K562 (cell line): ENCODE measurements around the gene NCOA1. TPM values are rescaled to one million over a fixed set of nuclear protein-coding genes. Genes with fewer than 3 reads are reported as not detected.

Source experiments
- ATAC-seq: fragments of 200-7000 bp; cut with Tn5 transposase; 3 replicates; pipeline ENCODE4 v1.9.1; 2020; ENCODE audit warnings: moderate library complexity
- BruUV-seq: library from RNA; stranded (reverse); fragments of 400-500 nt; replicated peaks from 2 replicates; lab custom pipeline; 2021; lab: Mats Ljungman, UMichigan
- CTCF ChIA-PET: fragments of 300-600 bp; formaldehyde crosslinking; extraction: SDS; loops from one replicate; lab custom pipeline; 2021; ENCODE audit warnings: low intra/inter-chr PET ratio; lab: Yijun Ruan, JAX
- POLR2A ChIA-PET: fragments of 300-600, 350-650 bp; sonication (Branson Sonifier 250); formaldehyde crosslinking; extraction: SDS; loops from one replicate; lab custom pipeline; 2021; ENCODE audit warnings: antibody characterized with exemption, inconsistent platforms; lab: Yijun Ruan, JAX
- DNase-seq, 4 experiments: peaks; one replicate each; pipeline versions ENCODE4 v3.0.0 to v3.0.0-alpha.2; 2011 to 2018; ENCODE audit warnings: low spot score in 3 of 4, mixed read lengths in 3 of 4; ENCODE audit errors: extremely low read depth in 1 of 4
- FAIRE-seq: peaks from 2 replicates; lab custom pipeline; 2011; peaks lifted over from hg19 to GRCh38; lab: Jason Lieb, UNC
- H2AFZ ChIP-seq: 2 replicates; pipeline ENCODE4 v1.6.0; 2011; ENCODE audit warnings: low read depth, low read length, control low read depth, inconsistent platforms
- H3K27ac ChIP-seq: fragments of 200-600 bp; 3 replicates; pipeline ENCODE4 v1.8.0; 2011; ENCODE audit warnings: low read depth, mild to moderate bottlenecking, control low read depth, inconsistent platforms, low read length, moderate library complexity, mixed read lengths; ENCODE audit errors: extremely low read depth
- H3K27me3 ChIP-seq, 2 experiments: fragments of 300-600 bp in 1 of 2; 2 replicates in 1 of 2; 3 replicates in 1 of 2; pipeline versions ENCODE4 v1.6.0 to v1.8.0; 2011; ENCODE audit warnings: inconsistent platforms in 2 of 2, low read length in 2 of 2, mild to moderate bottlenecking in 1 of 2, mixed read lengths in 1 of 2, moderate library complexity in 1 of 2; ENCODE audit not compliant: control insufficient read depth in 2 of 2, insufficient read depth in 2 of 2
- H3K36me3 ChIP-seq: fragments of 300-600 bp; 3 replicates; pipeline ENCODE4 v1.8.0; 2011; ENCODE audit warnings: mild to moderate bottlenecking, low read length, inconsistent platforms; ENCODE audit not compliant: control insufficient read depth, insufficient read depth
- H3K4me1 ChIP-seq, 2 experiments: fragments of 200-600 bp in 1 of 2; replicated peaks in 1 of 2; 2 replicates in 1 of 2; 3 replicates in 1 of 2; pipeline versions ENCODE4 v1.5.1 to v1.8.0; 2011; ENCODE audit warnings: inconsistent platforms in 2 of 2, low read length in 2 of 2, mild to moderate bottlenecking in 1 of 2, mixed read lengths in 1 of 2, moderate library complexity in 1 of 2; ENCODE audit not compliant: control insufficient read depth in 2 of 2, insufficient read depth in 2 of 2
- H3K4me2 ChIP-seq: 2 replicates; pipeline ENCODE4 v1.6.1; 2011; ENCODE audit warnings: low read length, control low read depth, inconsistent platforms, mixed read lengths; ENCODE audit not compliant: insufficient read depth
- H3K4me3 ChIP-seq: fragments of 200-600 bp; sonication (generic), shearing (Covaris generic); 2 replicates; pipeline ENCODE4 v1.5.1; 2016; ENCODE audit warnings: control low read depth, inconsistent platforms
- H3K79me2 ChIP-seq: fragments of 200-600 bp; 3 replicates; pipeline ENCODE4 v1.8.0; 2011; ENCODE audit warnings: low read length, inconsistent platforms; ENCODE audit not compliant: control insufficient read depth, insufficient read depth
- H3K9ac ChIP-seq, 2 experiments: 2 replicates each; pipeline versions ENCODE4 v1.6.0 to v1.6.1; 2011; ENCODE audit warnings: low read depth in 2 of 2, low read length in 2 of 2, control low read depth in 1 of 2, inconsistent platforms in 1 of 2, mild to moderate bottlenecking in 1 of 2, mixed read lengths in 1 of 2; ENCODE audit not compliant: insufficient read depth in 1 of 2
- H3K9me1 ChIP-seq: one replicate; pipeline ENCODE4 v1.6.0; 2011; ENCODE audit warnings: inconsistent platforms, mild to moderate bottlenecking, low read length, moderate library complexity; ENCODE audit not compliant: control insufficient read depth, insufficient read depth
- H3K9me3 ChIP-seq: replicated peaks from 2 replicates; pipeline ENCODE4 v1.5.1; 2011; ENCODE audit warnings: low read depth, low read length, inconsistent platforms; ENCODE audit not compliant: control insufficient read depth, insufficient read depth
- H4K20me1 ChIP-seq: replicated peaks from 2 replicates; pipeline ENCODE4 v1.6.1; 2011; ENCODE audit warnings: low read length, inconsistent platforms, mixed read lengths; ENCODE audit not compliant: control insufficient read depth, insufficient read depth
- CBFA2T2 ChIP-seq: fragments of 450-650 bp; conservative IDR thresholded peaks from 2 replicates; pipeline ENCODE4 v1.6.1; 2017; ENCODE audit warnings: mild to moderate bottlenecking
- DACH1 ChIP-seq: fragments of 450-650 bp; IDR thresholded peaks from 2 replicates; pipeline ENCODE4 v1.6.1; 2018; ENCODE audit not compliant: partially characterized antibody
- E2F8 ChIP-seq: fragments of 450-650 bp; IDR thresholded peaks from 2 replicates; pipeline ENCODE4 v1.7.1; 2018; ENCODE audit warnings: mild to moderate bottlenecking, low read depth; ENCODE audit not compliant: partially characterized antibody
- HCFC1 ChIP-seq: IDR thresholded peaks from 2 replicates; pipeline ENCODE4 v1.6.1; 2012; ENCODE audit warnings: low read depth, low read length, improper control_type of control experiment
- HDAC8 ChIP-seq: fragments of 450-650 bp; IDR thresholded peaks from 2 replicates; pipeline ENCODE4 v1.6.1; 2016; ENCODE audit warnings: mild to moderate bottlenecking, missing genetic modification characterization, moderate library complexity, missing compliant biosample characterization
- HMGN3 ChIP-seq: IDR thresholded peaks from 2 replicates; pipeline ENCODE4 v1.6.1; 2011; ENCODE audit warnings: borderline replicate concordance, low read depth, mild to moderate bottlenecking, mixed read lengths, low read length; ENCODE audit not compliant: insufficient read length; ENCODE audit errors: extremely low read depth
- KDM5B ChIP-seq: fragments of 200-600 bp; sonication (generic); IDR thresholded peaks from 2 replicates; pipeline ENCODE4 v1.6.1; 2012; ENCODE audit warnings: low read depth, mild to moderate bottlenecking, moderate library complexity, low read length, control low read depth, inconsistent platforms; ENCODE audit not compliant: insufficient replicate concordance
- LARP7 ChIP-seq: fragments of 450-650 bp; IDR thresholded peaks from 2 replicates; pipeline ENCODE4 v1.6.1; 2016
- LEF1 ChIP-seq: fragments of 450-650 bp; IDR thresholded peaks from 2 replicates; pipeline ENCODE4 v1.6.1; 2016; ENCODE audit warnings: mild to moderate bottlenecking
- MAFF ChIP-seq: IDR thresholded peaks from 2 replicates; pipeline ENCODE4 v1.6.1; 2012; ENCODE audit warnings: low read length, improper control_type of control experiment
- NELFE ChIP-seq: IDR thresholded peaks from 2 replicates; pipeline ENCODE4 v1.6.1; 2011; ENCODE audit warnings: mild to moderate bottlenecking; ENCODE audit not compliant: insufficient read depth, insufficient read length
- NFXL1 ChIP-seq: fragments of 450-650 bp; formaldehyde crosslinking; IDR thresholded peaks from 2 replicates; pipeline ENCODE4 v1.4.0; 2021; ENCODE audit warnings: mild to moderate bottlenecking
- PCBP1 ChIP-seq: fragments of 200-400 bp; formaldehyde crosslinking; IDR thresholded peaks from 2 replicates; pipeline ENCODE4 v1.6.1; 2018; ENCODE audit warnings: mild to moderate bottlenecking, low read depth, low read length; ENCODE audit not compliant: poor library complexity, severe bottlenecking
- PKNOX1 ChIP-seq: fragments of 450-650 bp; IDR thresholded peaks from 2 replicates; pipeline ENCODE4 v1.6.1; 2016
- SIX5 ChIP-seq, 2 experiments: IDR thresholded peaks; 2 replicates each; pipeline ENCODE4 v1.6.1; 2011; ENCODE audit warnings: low read length in 2 of 2, borderline replicate concordance in 1 of 2, low read depth in 1 of 2, mild to moderate bottlenecking in 1 of 2, moderate library complexity in 1 of 2; ENCODE audit not compliant: insufficient read depth in 1 of 2
- ZNF143 ChIP-seq: sonication (generic); formaldehyde crosslinking; IDR thresholded peaks from 2 replicates; pipeline ENCODE4 v1.9.0; 2022; ENCODE audit warnings: mild to moderate bottlenecking, missing genetic modification reagents
- ZNF324 ChIP-seq: fragments of 250-450 bp; sonication (Bioruptor Pico); IDR thresholded peaks from 2 replicates; pipeline ENCODE4 v1.4.0; 2020; ENCODE audit warnings: mild to moderate bottlenecking
- ZNF79 ChIP-seq: fragments of 250-450 bp; sonication (Bioruptor Pico); IDR thresholded peaks from 2 replicates; pipeline ENCODE4 v1.4.0; 2020; ENCODE audit warnings: low read depth, mild to moderate bottlenecking, moderate library complexity
- WGBS: fragments of 100-300 bp; shearing (Covaris generic); methylation state at CpG from one replicate; pipeline ENCODE4 v1.1.6; 2016; ENCODE audit warnings: low coverage, mixed read lengths; ENCODE audit not compliant: insufficient coverage; ENCODE audit errors: missing lambda C conversion rate; 5-methylcytosine and 5-hydroxymethylcytosine counted together
- in situ Hi-C: fragments of 300-500 bp; cut with MboI; formaldehyde crosslinking; loops from 4 replicates; pipeline ENCODE4 v1.15.0; 2018; ENCODE audit warnings: inconsistent platforms, mixed read lengths
- intact Hi-C: fragments of 100-400 bp; cut with micrococcal nuclease; formaldehyde crosslinking; loops from 2 replicates; pipeline ENCODE4 v1.14.2; 2022
- polyA plus RNA-seq, 8 experiments: library from polyadenylated mRNA; depleted of rRNA in 4 of 8; stranded (reverse) in 5 of 8; unstranded in 3 of 8; fragments of >200 nt; fragmentation: Nextera tagmentation in 2 of 8; fragmentation: Illumina TruSeq in 1 of 8; extraction: Ambion mirVana in 2 of 8; extraction: Trizol in 1 of 8; gene quantifications; 2 replicates each; pipeline versions ENCODE4 v1.2.1 to v1.2.3, GENCODE V29; 2011 to 2014; ENCODE audit warnings: inconsistent platforms in 1 of 8, missing spikeins in 1 of 8
- total RNA-seq, 7 experiments: library from RNA; depleted of rRNA in 6 of 7; stranded (reverse); fragments of >200 nt in 6 of 7; fragmentation: Illumina TruSeq in 2 of 7; extraction: Trizol in 2 of 7; gene quantifications; 2 replicates each; pipeline versions ENCODE4 v1.2.1 to v1.2.3, GENCODE V29; 2011 to 2021; ENCODE audit warnings: low replicate concordance in 1 of 7

NCOA1 gene
- total and polyA plus RNA-seq, 9 of the 15 experiments (the other 6 are each of a cell fraction or from before 2014, with no cell fraction given) = 4.9 to 25.7 (median 17.0) TPM

DNA sequence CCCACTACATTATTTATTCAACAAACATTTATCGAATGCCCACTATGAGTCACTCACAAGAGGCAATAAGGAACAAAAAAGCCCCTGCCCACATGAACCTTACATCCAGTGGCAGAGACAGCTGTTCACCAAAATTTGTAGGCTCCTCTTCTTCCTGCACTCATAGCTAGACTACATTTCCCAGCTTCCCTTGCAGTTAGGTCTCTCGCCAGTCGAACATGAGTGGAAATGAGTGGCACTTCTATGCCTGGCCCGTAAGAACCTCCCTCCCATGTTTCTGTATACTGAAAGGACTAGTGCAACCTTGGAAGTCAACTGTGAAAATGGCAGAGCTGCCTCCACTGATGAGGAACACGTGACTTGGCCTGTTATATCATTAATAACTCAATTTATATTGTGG, 19.4 kb upstream of the NCOA1 start:
- Histone ChIP-seq H3K36me3 (no peaks in the 10 kb centered on the region), H3K9me3 (no peaks in the 10 kb centered on the region; the same call in 1 of the 2 replicates), H3K9ac (no peak overlapping the region), H3K79me2 (no peaks in the 10 kb centered on the region), H3K4me3 (no peak overlapping the region), H3K4me1 (peaks cover 0 to 7% of the 10 kb centered on the region in 2 experiments; a peak in 2 of 5 replicates), H3K27ac (no peak overlapping the region), H4K20me1 (no peaks in the 10 kb centered on the region), H3K4me2 (no peak overlapping the region; the same call in 1 of the 2 replicates), H3K27me3 (no peaks in the 10 kb centered on the region), H3K9me1 (no peaks in the 10 kb centered on the region), H2AFZ (peak overlapping the region; percentile 61; the same call in 1 of the 2 replicates)
- FAIRE-seq (peak; percentile 74), ATAC-seq (peak; percentile 87), DNase-seq (peak in 1 of 4 experiments; percentile 41)
- in situ Hi-C loops = no loop called here
- ChIA-PET POLR2A (interaction anchor here (1.2 to 1.9 kb wide), 2 partner anchors 10 to 12 kb away, joined by 7 read pairs; no protein-coding TSS in a partner anchor), CTCF (interaction anchor here (0.5 kb wide), 1 partner anchor 256 kb away, joined by 3 read pairs; no protein-coding TSS in a partner anchor)
- WGBS = 36% methylated on average over 5 of the region's 5 CpGs
- intact Hi-C loops = loop anchor here (2.0 kb wide), 1 partner anchor 15 kb away; no protein-coding TSS in a partner anchor
- no TSS peak for BruUV-seq
- TF ChIP-seq KDM5B = no peak
- TF ChIP-seq HMGN3 = no peak
- TF ChIP-seq HCFC1 = peak; percentile 78
- no peak for TF ChIP-seq LARP7
- TF ChIP-seq ZNF324 (CRISPR knock-in tag) = no peak
- TF ChIP-seq NELFE = no peak
- TF ChIP-seq PKNOX1 = peak; percentile 83
- peak; percentile 21 for TF ChIP-seq DACH1
- TF ChIP-seq CBFA2T2 = no peak
- no peak for TF ChIP-seq NFXL1 (CRISPR knock-in tag)
- TF ChIP-seq PCBP1 = no peak
- peak; percentile 70 for TF ChIP-seq ZNF143 (CRISPR knock-in tag)
- no peak for TF ChIP-seq HDAC8 (tag)
- TF ChIP-seq MAFF = no peak
- no peak for TF ChIP-seq E2F8
- TF ChIP-seq LEF1 = no peak
- TF ChIP-seq SIX5 (IDR thresholded peaks at IDR 0.05; ENCODE audit: borderline replicate concordance in 1 of 2, insufficient read depth in 1 of 2, low read depth in 1 of 2, low read length in 2 of 2) = peak in 1 of 2 experiments; percentile 36; a peak in 1 of 4 replicates
- no peak for TF ChIP-seq ZNF79 (CRISPR knock-in tag)
